HepG2 (cell line): ENCODE data around the gene CEBPE. TPM values are rescaled to one million over a fixed set of nuclear protein-coding genes. Genes with fewer than 3 reads are reported as not detected.

Experiments used
- ATAC-seq: fragments of 200-7000 bp; cut with Tn5 transposase; 3 replicates; pipeline ENCODE4 v1.9.1; 2020; ENCODE audit warnings: mild to moderate bottlenecking, moderate library complexity
- BruUV-seq: library from RNA; stranded (reverse); fragments of 400-500 nt; replicated peaks from 2 replicates; lab custom pipeline; 2021; lab: Mats Ljungman, UMichigan
- CTCF ChIA-PET: fragments of 300-600 bp; formaldehyde crosslinking; extraction: SDS; loops from one replicate; lab custom pipeline; 2021; ENCODE audit warnings: low total read pairs, inconsistent platforms, low intra/inter-chr PET ratio; lab: Yijun Ruan, JAX
- POLR2A ChIA-PET: fragments of 350-600 bp; sonication (Branson Sonifier 250); formaldehyde crosslinking; loops from one replicate; lab custom pipeline; 2020; ENCODE audit warnings: antibody characterized with exemption, inconsistent platforms; lab: Yijun Ruan, JAX
- DNase-seq: peaks from one replicate; pipeline ENCODE4 v3.0.0-alpha.2; 2015; ENCODE audit warnings: low spot score
- FAIRE-seq: peaks from 3 replicates; lab custom pipeline; 2011; peaks lifted over from hg19 to GRCh38; lab: Jason Lieb, UNC
- H2AFZ ChIP-seq: one replicate; pipeline ENCODE4 v1.6.1; 2011; ENCODE audit warnings: low read length, inconsistent platforms
- H3K27ac ChIP-seq: fragments of 300-600 bp; 3 replicates; pipeline ENCODE4 v1.8.0; 2011; ENCODE audit warnings: mixed run types, mild to moderate bottlenecking, mixed read lengths, low read length, inconsistent platforms; ENCODE audit not compliant: insufficient read depth; ENCODE audit errors: extremely low read length
- H3K27me3 ChIP-seq, 2 experiments: fragments of 200-600 bp in 1 of 2; 2 replicates in 1 of 2; 3 replicates in 1 of 2; pipeline versions ENCODE4 v1.6.0 to v1.8.0; 2011; ENCODE audit warnings: low read length in 2 of 2, mild to moderate bottlenecking in 2 of 2, moderate library complexity in 2 of 2, inconsistent platforms in 1 of 2; ENCODE audit not compliant: insufficient read depth in 2 of 2, control insufficient read depth in 1 of 2
- H3K36me3 ChIP-seq, 2 experiments: fragments of 200-600 bp in 1 of 2; replicated peaks in 1 of 2; 2 replicates in 1 of 2; 3 replicates in 1 of 2; pipeline versions ENCODE4 v1.5.1 to v1.8.0; 2011; ENCODE audit warnings: low read length in 2 of 2, inconsistent platforms in 1 of 2; ENCODE audit not compliant: insufficient read depth in 2 of 2, control insufficient read depth in 1 of 2
- H3K4me1 ChIP-seq: 2 replicates; pipeline ENCODE4 v1.5.1; 2012; ENCODE audit warnings: low read length, inconsistent platforms; ENCODE audit not compliant: insufficient read depth
- H3K4me2 ChIP-seq: 2 replicates; pipeline ENCODE4 v1.6.0; 2011; ENCODE audit warnings: low read depth, low read length, inconsistent platforms
- H3K4me3 ChIP-seq, 3 experiments: fragments of 200-600 bp in 1 of 3; sonication (generic), shearing (Covaris generic) in 1 of 3; replicated peaks in 1 of 3; 2 replicates each; pipeline ENCODE4 v1.5.1; 2011 to 2016; ENCODE audit warnings: low read length in 3 of 3, inconsistent platforms in 2 of 3, low read depth in 2 of 3, mild to moderate bottlenecking in 2 of 3, control low read depth in 1 of 3, mixed read lengths in 1 of 3; ENCODE audit not compliant: insufficient read depth in 1 of 3
- H3K79me2 ChIP-seq: one replicate; pipeline ENCODE4 v1.6.1; 2011; ENCODE audit warnings: low read length, inconsistent platforms; ENCODE audit not compliant: insufficient read depth
- H3K9ac ChIP-seq: 2 replicates; pipeline ENCODE4 v1.6.0; 2011; ENCODE audit warnings: mild to moderate bottlenecking, low read depth, low read length, inconsistent platforms; ENCODE audit not compliant: insufficient read depth
- H3K9me3 ChIP-seq: 2 replicates; pipeline ENCODE4 v1.5.1; 2012; ENCODE audit warnings: mild to moderate bottlenecking, low read length
- H4K20me1 ChIP-seq: 2 replicates; pipeline ENCODE4 v1.6.0; 2011; ENCODE audit warnings: inconsistent platforms, mild to moderate bottlenecking, low read length, moderate library complexity; ENCODE audit not compliant: insufficient read depth
- ATF7 ChIP-seq, 2 experiments: fragments of 450-650 bp in 1 of 2; sonication (generic) in 1 of 2; formaldehyde crosslinking in 1 of 2; IDR thresholded peaks; 2 replicates each; pipeline versions ENCODE4 v1.4.0 to v1.6.1; 2016 to 2020; ENCODE audit warnings: antibody characterized with exemption in 1 of 2, mild to moderate bottlenecking in 1 of 2, missing genetic modification reagents in 1 of 2
- CREB1 ChIP-seq, 2 experiments: fragments of 450-650 bp in 1 of 2; IDR thresholded peaks; 2 replicates each; pipeline ENCODE4 v1.6.1; 2016 to 2017; ENCODE audit warnings: control low read depth in 1 of 2, mild to moderate bottlenecking in 1 of 2, missing compliant biosample characterization in 1 of 2, missing genetic modification characterization in 1 of 2
- ZNF263 ChIP-seq: sonication (generic); formaldehyde crosslinking; IDR thresholded peaks from 2 replicates; pipeline ENCODE4 v1.4.0; 2020; ENCODE audit warnings: missing genetic modification reagents
- ZNF563 ChIP-seq: sonication (generic); formaldehyde crosslinking; IDR thresholded peaks from 2 replicates; pipeline ENCODE4 v1.8.0; 2022; ENCODE audit warnings: mild to moderate bottlenecking, moderate library complexity, missing genetic modification reagents
- ZNF652 ChIP-seq: IDR thresholded peaks from 2 replicates; pipeline ENCODE4 v1.6.1; 2016; ENCODE audit warnings: low read depth, borderline replicate concordance
- WGBS: methylation state at CpG from one replicate; pipeline ENCODE4 v1.1.6; 2017; ENCODE audit warnings: low lambda C conversion rate; 5-methylcytosine and 5-hydroxymethylcytosine counted together
- in situ Hi-C: cut with HindIII; loops from 2 replicates; pipeline ENCODE4 v1.10.0; 2017; ENCODE audit warnings: low pct_unique_long_range_greater_than_20kb; ENCODE audit not compliant: extremely low pct_ligation_motif_present
- intact Hi-C: fragments of 100-400 bp; cut with micrococcal nuclease; formaldehyde crosslinking; loops from one replicate; pipeline ENCODE4 v1.10.0; 2022; ENCODE audit not compliant: unreplicated experiment
- polyA plus RNA-seq, 8 experiments: library from polyadenylated mRNA; depleted of rRNA in 3 of 8; stranded (reverse) in 7 of 8; unstranded in 1 of 8; fragments of >200 nt; fragmentation: Illumina TruSeq in 4 of 8; extraction: Trizol in 4 of 8; gene quantifications; 2 replicates each; pipeline versions ENCODE4 v1.2.1 to v1.2.3, GENCODE V29; 2011 to 2016; ENCODE audit warnings: low read depth in 4 of 8, missing spikeins in 1 of 8, mixed read lengths in 1 of 8; ENCODE audit not compliant: insufficient read depth in 1 of 8
- total RNA-seq, 5 experiments: library from RNA; depleted of rRNA; stranded (reverse); fragments of >200 nt; fragmentation: Illumina TruSeq; extraction: Trizol; gene quantifications; 2 replicates each; pipeline ENCODE4 v1.2.3, GENCODE V29; 2016; ENCODE audit warnings: low read depth in 1 of 5
- TF ChIP-seq, protein P1 (sequence below): sonication (generic); formaldehyde crosslinking; IDR thresholded peaks from 2 replicates; pipeline ENCODE4 v1.8.0; 2022; ENCODE audit warnings: missing genetic modification reagents, mild to moderate bottlenecking, moderate library complexity, borderline replicate concordance

The CEBPE gene
- total and polyA plus RNA-seq, 2 of the 13 experiments (the other 11 are each of a cell fraction or from before 2014, with no cell fraction given), result 0.09 to 0.11 TPM

DNA sequence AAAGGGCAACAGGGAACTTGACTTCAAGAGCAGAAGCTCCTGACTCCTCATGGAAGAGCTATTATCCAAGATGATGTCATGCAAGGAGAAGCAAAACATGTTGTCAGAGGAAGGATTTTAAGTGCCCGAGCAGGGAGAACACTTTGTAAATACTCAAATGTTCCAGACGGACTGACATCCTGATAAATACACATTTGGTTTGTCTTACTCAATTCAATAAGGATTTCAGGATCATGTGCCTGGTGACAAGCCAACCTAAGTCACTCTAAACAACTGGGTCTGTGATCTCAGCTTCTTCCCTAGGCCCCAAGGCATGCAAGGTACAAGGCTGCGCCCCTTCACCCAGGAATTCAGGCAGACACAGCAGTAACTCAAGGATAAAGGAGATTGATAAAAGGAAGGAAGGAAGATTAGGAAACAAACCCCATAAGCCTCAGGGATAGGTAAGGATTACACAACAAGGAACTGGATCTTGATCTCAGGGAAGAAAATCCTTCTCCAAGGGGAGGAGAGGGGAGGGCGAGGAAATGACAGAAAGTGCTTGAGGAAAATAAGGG lies 26.8 kb upstream of the CEBPE start:
- Histone ChIP-seq H3K27me3 (peaks cover 8 to 35% of the 10 kb centered on the region in 2 experiments; a peak in 4 of 5 replicates), H4K20me1 (no peaks in the 10 kb centered on the region), H3K9me3 (no peaks in the 10 kb centered on the region), H3K9ac (no peak overlapping the region), H3K79me2 (no peaks in the 10 kb centered on the region), H3K4me1 (no peaks in the 10 kb centered on the region), H3K4me3 (no peak overlapping the region), H2AFZ (no peak overlapping the region), H3K36me3 (no peaks in the 10 kb centered on the region), H3K4me2 (no peak overlapping the region), H3K27ac (no peak overlapping the region)
- CTCF ChIA-PET, result no interaction called here
- WGBS, result 10% methylated on average over 4 of the region's 4 CpGs
- FAIRE-seq, result no peak
- TF ChIP-seq, protein P1, sequence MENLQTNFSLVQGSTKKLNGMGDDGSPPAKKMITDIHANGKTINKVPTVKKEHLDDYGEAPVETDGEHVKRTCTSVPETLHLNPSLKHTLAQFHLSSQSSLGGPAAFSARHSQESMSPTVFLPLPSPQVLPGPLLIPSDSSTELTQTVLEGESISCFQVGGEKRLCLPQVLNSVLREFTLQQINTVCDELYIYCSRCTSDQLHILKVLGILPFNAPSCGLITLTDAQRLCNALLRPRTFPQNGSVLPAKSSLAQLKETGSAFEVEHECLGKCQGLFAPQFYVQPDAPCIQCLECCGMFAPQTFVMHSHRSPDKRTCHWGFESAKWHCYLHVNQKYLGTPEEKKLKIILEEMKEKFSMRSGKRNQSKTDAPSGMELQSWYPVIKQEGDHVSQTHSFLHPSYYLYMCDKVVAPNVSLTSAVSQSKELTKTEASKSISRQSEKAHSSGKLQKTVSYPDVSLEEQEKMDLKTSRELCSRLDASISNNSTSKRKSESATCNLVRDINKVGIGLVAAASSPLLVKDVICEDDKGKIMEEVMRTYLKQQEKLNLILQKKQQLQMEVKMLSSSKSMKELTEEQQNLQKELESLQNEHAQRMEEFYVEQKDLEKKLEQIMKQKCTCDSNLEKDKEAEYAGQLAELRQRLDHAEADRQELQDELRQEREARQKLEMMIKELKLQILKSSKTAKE (CRISPR knock-in tag), result 0 out of 2 replicates have a peak, but pooled peaks have one; percentile 23
- no peak for TF ChIP-seq ZNF263 (CRISPR knock-in tag)
- no peak for TF ChIP-seq ZNF563
- TF ChIP-seq ZNF652 (CRISPR knock-in tag), result no peak
- TF ChIP-seq CREB1 (IDR thresholded peaks at IDR 0.05), result 0 out of 2 replicates have a peak, but pooled peaks have one; percentile 42
- TF ChIP-seq CREB1 (CRISPR knock-in tag; IDR thresholded peaks at IDR 0.05), result no peak
- TF ChIP-seq ATF7 (IDR thresholded peaks at IDR 0.05), result peak; percentile 91
- no peak for TF ChIP-seq ATF7 (CRISPR knock-in tag; IDR thresholded peaks at IDR 0.05)
- no TSS peak for BruUV-seq
- intact Hi-C loops, result no loop called here
- ATAC-seq, result no peak
- POLR2A ChIA-PET, result no interaction called here
- no peak for DNase-seq
- in situ Hi-C loops, result no loop called here
